Astrocyte (in vitro differentiated cells and primary cell): Measurements from ENCODE around the gene AQR.

Source experiments
- CTCF ChIP-seq: IDR thresholded peaks from 2 replicates; pipeline ENCODE4 v1.5.1; 2011; ENCODE audit warnings: low read depth, mild to moderate bottlenecking, inconsistent platforms, low read length, moderate library complexity; ENCODE audit not compliant: insufficient read depth
- EZH2 ChIP-seq: IDR thresholded peaks from 2 replicates; pipeline ENCODE4 v1.6.1; 2012; ENCODE audit warnings: mild to moderate bottlenecking, low read length, inconsistent platforms; ENCODE audit not compliant: insufficient read depth

GRCh38 chr15:34988027-34988902, 18.7 kb upstream of the AQR start, which contains the start of gene ZNF770:
- TF ChIP-seq CTCF = no peak
- TF ChIP-seq EZH2 = no peak
